ENCODE measurements around the gene ADAM29.
"Not testable (repeated sequence)": the region's sequence is repeated elsewhere in the genome, so short reads cannot be mapped to it uniquely, and the experiment has no call there.

ADAM29 gene

DNA sequence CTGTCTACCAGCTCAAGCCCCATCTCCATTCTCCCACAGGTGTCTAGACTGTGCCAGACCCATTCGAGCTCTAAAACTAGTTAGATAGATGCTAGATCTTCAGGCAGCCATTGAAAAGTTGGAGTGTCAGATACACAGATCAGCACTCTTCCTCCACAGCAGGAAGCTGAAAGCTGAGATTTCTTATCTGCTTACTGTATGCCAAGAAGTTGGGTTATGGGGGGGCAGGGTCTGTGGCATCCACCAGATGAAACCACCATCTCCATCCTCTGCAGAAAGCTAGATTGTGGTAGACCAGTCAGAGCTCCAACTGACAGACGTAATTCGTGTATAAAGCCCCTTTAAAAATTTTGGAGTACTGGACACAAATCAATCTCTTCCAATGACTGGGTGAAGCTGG lies 54.8 kb downstream of the ADAM29 start:
- no peak for DNase-seq

DNA sequence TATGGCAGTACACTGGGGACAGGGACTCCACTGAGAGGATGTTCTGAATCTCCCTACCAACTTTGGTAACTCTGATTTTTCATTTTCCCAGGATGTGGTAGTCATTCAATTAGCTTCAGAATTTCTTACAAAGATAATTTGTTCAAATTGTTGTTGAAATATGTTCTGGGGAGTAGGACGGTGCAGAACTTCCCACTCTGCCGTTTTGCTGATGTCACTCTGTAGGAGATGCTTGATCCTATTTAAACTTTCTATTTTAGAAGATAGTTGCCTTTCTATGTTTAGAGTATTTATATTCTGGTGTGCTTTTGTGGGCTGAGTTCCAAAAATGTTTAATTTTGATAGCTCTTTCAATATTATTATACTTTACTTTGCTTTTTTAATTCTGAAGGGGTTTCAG lies 55.2 kb downstream of the ADAM29 start:
- DNase-seq: no peak

DNA sequence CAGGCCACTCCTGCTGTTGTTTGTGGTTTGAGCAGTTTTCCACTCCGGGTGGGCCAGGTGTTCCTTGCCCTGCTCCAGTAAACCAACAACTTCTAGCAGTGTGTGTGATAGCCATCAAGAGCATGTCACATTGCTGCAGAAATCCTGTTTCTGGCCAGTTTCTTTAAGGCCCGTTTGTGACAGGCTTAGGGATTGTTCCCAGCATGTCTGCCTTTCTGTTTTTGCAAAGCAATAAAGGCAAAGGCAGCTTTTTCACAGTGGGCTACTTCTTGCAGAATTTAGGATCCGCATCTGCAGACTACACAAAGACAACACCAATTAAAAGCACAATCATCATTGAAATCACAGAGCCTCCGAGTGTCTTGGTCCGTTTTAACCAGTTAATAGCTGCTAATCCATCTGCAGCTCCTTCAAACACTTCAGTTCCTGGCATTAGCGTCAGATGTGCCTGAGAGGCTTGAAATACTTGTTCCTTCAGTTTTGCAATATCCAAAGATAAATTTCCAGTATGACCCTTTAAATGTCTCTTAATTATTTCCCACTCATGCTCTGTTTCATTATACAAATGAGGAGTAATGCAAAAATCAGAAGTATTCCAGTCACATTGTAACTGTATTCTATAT lies 65.1 kb downstream of the ADAM29 start:
- DNase-seq: no peak

DNA sequence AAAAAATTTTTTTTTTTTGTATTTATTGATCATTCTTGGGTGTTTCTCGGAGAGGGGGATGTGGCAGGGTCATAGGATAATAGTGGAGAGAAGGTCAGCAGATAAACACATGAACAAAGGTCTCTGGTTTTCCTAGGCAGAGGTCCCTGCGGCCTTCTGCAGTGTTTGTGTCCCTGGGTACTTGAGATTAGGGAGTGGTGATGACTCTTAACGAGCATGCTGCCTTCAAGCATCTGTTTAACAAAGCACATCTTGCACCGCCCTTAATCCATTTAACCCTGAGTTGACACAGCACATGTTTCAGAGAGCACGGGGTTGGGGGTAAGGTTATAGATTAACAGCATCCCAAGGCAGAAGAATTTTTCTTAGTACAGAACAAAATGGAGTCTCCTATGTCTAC lies 65.7 kb downstream of the ADAM29 start:
- not testable (repeated sequence) for DNase-seq

DNA sequence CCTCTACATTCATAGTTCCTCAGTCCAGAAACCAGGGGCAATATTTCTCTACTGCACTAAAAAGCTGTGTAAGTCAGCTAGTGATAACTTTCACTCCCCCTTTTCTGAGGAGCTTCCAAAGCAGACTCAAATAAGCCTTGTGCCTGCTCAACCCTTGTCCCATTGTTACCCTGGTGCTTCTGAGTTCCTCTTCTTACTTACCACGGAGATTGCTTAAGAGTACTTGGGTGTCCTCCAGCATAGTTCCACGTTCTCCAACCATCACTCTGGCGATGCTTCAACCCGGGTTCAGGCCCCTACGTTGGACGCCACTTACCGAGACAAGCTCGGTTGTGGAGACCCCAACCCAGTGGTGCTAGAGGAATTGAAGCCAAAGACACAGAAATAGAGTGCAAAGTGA lies 71.6 kb downstream of the ADAM29 start:
- DNase-seq: no peak

DNA sequence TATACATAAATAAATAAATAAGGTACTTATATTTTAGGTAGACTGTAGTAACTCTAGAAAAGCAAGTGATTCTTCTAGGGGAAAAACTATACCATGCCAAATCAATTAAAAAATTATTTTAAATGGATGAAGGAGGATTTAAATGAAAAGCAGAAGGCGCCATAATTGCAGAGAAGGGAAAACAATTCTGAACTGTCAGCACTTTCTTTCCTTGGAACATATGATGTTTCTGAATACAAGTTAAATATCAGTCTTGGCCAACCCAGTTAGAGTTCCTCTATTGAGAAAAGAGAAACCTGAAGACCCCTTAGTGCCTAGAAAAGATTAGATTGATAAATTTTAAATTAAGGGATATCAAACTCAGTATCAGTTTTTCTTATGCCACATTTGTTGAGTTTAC lies 75.8 kb downstream of the ADAM29 start:
- no peak for DNase-seq

DNA sequence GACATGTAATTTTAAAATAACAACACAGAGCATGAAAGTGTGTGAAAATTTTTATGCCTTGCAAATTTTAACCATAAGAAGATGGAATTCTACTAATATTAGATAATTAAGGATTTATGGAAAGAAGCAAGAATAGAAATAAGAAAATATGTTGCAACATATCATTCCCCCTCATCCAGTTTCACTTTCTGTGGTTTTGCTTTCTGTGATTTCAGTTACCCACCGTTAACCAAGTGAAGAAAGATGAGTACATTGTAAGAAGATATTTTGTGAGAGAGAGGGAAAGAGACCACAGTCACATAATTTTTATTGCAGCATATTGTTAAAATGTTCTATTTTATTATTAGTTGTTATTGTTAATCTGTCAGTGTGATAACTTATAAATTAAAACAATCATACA lies 77.9 kb downstream of the ADAM29 start:
- DNase-seq: no peak

DNA sequence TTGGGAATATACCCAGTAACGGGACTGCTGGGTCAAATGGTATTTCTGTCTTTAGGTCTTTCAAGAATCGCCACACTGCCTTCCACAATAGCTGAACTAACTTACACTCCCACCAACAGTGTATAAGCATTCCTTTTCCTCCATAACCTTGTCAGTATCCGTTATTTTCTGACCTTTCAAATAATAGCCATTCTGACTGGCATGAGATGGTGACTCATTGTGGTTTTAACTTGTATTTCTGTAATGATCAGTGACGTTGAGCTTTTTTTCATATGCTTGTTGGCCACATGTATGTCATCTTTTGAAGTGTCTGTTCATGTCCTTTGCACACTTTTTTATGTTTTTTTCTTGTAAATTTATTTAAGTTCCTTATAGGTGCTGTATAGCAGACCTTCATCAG lies 81.2 kb downstream of the ADAM29 start:
- DNase-seq: no peak

DNA sequence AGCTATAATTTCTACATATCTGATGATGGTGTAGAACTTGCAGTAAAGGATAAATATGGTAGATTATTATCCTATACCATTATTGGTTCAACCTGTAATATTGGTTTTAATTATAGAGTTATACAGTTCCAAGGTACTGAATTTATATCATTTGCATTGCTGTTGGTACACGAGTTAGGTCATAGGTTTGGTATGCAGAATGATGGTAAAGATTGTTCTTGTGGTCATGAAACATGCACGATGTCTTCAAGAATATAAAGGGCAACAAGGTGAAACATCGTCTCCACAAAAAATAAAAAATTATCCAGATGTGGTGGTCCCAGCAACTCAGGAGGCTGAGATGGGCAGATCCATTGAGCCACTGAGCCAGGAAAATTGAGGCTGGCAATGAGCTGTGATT lies 99.6 kb downstream of the ADAM29 start:
- no peak for DNase-seq

DNA sequence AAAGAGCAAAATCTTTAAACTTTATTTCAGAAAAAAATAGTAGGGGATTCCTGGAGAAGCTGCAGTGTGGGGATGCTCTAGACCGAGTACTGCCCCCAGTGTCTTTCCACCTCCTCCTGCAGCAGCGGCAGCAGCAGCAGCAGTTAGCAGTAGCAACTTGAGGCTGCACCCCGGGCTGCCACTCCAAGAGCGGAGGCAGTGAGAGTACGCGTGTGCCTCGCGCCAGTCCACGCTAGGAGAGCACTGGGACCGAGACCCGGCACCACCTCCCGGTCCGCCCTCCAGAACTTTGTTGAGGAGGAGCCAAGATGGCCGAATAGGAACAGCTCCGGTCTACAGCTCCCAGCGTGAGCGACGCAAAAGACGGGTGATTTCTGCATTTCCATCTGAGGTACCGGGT lies 101.3 kb downstream of the ADAM29 start:
- DNase-seq: not testable (repeated sequence)
